HG02678 (cell line): ENCODE data around the gene DGLUCY.
"Not testable (repeated sequence)": the region's sequence is repeated elsewhere in the genome, so short reads cannot be mapped to it uniquely, and the experiment has no call there.

ENCODE experiments used
- ATAC-seq: cut with Tn5 transposase; IDR thresholded peaks from one replicate; pipeline ENCODE4 v1.9.1; 2021; ENCODE audit warnings: mild to moderate bottlenecking, moderate library complexity; ENCODE audit not compliant: unreplicated experiment

The DGLUCY gene

DNA sequence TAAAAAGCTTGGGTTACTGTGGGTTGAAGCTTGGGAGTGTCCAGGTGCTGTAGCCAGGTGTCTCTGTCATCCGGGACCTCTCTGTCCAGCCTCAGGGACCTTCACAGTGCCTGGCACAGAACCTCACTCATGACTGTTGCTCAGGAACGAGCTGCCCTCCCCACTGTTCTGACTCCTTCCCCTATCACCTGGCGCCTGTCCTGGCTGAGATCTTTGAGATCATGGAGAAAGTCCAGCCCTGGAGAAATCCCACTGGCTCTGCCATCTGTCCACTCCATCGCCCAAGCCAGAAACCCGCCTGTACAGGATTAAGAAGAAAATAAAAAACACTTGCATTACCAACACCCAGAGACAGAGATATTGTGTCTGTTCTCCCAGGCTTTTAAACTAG, 53.5 kb downstream of the DGLUCY start:
- ATAC-seq = no peak

DNA sequence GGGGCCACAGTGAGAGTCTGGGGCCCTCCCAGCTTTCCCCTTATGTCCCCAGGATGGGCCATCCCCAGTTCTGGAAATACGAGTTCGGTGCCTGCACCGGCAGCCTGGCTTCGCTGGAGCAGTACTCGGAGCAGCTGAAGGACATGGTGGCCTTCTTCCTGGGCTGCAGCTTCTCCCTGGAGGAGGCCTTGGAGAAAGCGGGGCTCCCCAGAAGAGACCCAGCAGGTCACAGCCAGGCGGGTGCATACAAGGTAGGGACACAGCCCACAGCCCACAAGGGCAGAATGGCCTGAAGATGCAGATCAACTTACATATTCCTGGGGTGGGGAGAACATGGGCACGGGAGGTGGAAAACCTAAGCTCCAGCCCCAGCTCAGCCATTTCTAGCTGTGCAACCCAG, 56.1 kb downstream of the DGLUCY start:
- no peak for ATAC-seq

DNA sequence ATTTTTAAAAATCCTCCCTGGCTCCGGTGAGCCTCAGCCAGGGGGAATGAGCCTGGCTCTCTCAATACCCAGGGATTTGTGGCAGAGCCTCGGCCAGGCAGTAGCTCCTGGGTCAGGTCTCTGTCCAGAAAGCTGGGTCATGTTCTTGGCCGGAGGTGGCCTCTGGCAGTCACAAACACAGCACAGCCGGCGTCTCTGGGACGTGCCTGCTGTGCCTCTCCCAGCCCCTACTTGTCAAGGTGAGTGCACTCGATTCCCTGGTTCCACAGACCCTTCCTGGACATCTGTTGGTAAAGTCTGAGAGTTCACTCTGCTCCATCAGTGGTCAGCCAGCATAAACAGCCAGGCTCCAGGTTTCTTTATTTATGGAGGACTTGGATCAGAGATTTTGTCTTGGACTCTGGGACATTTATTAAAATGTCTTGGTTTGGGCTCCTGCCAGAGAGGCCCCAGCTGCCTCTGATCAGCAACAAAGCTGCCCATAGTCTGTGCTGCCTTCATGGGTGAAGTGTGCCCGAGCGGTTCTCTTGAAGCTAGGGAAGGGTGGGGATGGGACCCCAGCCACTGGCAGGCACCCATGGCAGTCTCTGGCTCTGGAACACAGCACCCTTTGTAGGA, 56.7 kb downstream of the DGLUCY start:
- ATAC-seq = no peak

DNA sequence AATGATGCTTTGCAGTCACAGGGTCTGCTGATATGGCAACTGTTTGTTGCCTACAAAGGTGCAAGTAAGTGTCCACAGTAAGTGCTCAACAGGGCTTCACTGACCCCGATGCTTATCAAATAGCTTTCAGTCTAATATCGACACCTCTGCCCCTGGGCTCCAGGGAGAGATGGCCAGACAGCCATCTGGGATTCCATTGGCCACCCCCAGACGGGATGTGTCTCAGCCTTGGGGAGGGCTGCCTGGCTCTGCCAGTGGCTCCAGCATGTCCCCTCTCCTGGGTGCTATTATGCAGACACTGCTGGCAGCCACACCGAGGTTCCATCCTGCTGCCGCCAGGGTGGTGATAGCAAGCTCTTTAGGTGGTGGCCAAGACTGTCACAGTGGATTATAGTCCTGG, 57.4 kb downstream of the DGLUCY start:
- no peak for ATAC-seq

- ATAC-seq = no peak
Measured at GRCh38 chr14:91173221-91173670, 59.4 kb downstream of the DGLUCY start.

GRCh38 chr14:91173904-91174303, 60.0 kb downstream of the DGLUCY start:
- no peak for ATAC-seq

DNA sequence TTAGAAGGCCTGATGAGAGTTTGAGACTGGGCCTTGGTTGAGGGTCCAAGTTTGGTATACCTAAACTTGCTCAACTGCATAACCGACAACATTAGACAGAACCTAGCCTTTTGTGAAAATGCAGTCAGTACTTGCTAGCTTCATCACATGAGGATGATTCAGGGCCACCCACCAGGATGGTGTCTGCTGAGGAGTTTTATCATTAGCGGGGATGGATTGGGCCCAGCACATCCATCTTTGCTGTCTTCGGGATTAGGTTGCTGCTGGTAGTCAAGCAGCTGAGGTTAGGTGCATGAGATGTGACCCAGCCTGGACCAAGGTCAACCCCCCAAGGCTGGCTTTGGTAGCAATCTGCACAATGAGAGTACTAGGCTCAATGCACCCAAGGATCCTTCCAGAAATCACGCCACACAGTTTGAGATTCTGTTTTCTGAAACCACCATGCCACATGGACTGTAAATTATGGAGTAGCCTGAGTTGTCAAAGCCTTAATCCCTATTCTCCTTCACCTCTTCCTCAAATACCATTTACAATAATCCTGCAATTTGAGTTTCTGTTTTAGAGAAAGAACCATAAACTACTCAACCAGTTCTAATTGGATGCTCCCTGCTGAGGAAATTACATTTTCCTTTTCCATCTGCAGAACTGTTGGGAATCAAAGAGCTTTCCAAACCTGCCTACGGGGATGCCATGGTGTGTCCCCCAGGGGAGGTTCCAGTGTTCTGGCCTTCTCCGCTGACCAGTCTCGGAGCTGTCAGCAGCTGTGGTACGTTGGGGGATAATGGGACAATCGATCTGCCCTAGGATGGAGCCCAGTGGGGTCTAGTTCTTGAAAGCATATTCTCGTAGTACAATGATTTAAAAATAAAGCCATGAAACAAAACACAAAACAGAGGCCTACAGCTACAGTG, 61.7 kb downstream of the DGLUCY start:
- ATAC-seq = no peak

GRCh38 chr14:91177073-91178034, 63.5 kb downstream of the DGLUCY start:
- no peak for ATAC-seq

- ATAC-seq = no peak
Measured at GRCh38 chr14:91180611-91181010, 66.7 kb downstream of the DGLUCY start.

DNA sequence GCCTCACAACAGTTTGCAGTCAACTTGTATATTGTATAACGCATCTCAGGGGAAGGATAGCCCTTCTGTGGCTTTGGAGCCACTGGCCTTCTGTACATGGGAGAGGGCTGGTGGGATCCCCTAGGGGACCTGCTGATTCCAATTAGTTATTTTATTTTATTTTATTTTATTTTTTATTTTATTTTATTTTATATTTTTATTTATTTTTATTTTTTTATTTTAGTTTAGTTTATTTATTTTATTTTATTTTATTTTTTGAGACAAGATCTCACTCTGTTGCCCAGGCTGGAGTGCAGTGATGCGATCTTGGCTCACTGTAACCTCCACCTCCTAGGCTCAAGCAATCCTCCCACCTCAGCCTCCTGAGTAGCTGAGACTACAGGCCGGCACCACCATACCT, 68.9 kb downstream of the DGLUCY start:
- ATAC-seq = not testable (repeated sequence)

DNA sequence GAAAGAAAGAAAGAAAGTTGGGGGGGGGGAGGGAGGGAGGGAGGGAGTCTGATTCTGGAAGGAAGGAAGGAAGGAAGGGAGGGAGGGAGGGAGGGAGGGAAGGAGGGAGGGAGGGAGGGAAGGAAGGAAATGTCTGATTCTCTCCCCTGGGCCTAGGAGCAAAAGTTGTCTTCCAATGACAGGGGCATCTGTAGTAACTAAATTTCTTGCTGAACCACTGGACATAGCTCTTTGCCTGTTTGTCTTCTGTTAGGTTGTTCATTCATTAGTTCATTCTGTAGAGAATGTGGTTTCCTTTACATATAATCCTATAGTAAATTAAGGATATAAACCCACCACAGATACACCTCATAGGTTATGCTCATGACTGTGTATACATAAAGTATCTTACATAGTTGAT, 70.7 kb downstream of the DGLUCY start:
- no peak for ATAC-seq

DNA sequence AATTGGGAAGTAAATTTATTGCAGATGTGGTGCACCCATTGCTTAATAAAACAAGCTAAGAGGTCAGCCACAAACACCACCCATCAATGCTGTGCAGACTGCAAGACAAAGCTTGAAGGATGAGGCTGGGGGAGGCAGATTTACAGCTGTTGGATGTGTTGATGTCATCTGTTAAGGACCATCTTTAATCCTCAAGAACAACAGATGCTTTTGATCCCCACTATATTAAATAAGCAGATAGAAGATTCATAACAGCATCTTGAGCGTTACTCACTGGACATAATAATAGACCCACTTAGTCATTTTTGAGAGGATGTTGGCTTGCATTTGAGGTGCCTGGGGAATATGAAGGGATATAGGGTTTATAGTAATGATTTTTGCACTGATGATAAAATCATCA, 71.8 kb downstream of the DGLUCY start:
- no peak for ATAC-seq

DNA sequence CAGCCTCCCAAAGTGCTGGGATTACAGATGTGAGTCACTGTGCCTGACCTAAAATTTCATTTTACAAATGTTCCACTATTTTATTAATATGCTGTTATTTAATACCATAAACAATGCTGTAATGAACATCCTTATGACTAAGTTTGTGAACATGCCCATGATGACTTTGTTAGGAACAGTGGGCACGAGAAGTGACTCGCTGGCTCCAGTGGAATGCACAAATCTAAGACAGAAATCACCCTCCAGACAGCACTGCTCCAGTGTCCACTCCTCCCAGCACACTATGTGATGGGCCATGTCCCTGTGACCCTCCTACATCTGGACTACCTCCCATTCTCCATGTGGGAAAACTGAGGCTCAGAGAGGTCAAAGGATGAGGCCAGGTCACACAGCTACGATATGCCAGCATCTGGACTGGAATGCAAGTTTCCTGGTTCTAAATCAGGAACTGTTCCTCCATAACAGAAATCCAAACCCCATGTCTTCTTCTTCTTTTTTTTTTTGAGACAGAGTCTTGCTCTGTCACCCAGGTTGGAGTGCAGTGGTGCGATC, 72.7 kb downstream of the DGLUCY start:
- ATAC-seq = no peak

DNA sequence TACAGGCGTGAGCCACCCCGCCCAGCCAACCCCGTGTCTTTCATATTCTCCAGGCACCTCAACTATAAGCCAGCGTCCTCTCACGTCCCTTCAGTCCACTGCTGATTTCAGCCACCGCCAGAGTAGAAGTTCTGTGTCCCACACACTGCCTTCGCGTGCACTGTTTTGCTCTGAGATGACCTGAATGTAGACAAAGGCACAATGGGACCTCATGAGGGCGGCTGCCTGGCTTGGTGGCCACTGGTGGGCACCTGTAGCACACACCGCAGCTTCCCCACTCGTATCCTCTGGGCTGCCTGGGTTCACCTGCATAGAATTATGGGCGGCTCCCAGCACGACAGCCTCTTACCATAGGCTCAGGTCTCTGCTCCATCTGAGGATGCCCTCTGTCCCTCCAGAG, 73.4 kb downstream of the DGLUCY start:
- ATAC-seq = no peak

DNA sequence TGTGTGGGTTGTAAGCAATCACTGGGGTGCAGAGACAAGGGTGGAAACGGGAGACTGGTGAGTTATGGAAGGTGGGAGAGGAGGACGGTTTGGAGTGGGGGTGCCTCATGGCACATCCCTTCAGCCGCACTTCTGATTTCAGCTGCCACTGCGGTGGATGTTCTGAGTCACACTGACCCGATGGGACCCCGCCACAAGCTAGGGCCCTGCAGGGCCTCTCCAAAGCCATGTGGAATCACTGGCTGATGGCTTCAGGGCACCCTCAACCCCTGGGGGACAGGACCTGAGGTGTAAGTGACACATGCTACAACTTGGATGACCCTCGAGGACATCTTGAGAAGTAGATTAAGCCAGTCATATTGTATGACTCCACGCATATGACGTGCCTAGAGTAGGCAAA, 77.0 kb downstream of the DGLUCY start:
- ATAC-seq = no peak

DNA sequence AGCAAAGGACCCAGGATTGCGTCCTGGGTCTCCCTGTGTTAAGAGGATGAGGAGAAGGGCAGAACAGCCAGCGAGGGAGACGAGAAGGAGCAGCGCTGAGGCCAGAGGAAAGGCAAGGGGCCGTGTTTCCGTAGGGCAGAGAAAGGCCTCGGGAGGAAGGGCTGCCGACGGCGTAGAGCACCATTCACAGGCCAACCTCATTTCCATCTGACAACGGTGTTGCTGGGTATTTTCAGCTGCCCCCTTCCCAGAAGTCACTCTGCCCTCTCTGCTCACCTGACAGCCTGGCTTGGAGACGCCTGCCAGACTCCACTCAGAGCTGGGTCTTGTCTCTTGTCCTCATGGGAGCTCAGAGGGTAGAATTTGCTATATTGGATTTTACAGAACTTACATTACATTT, 79.2 kb downstream of the DGLUCY start:
- ATAC-seq = no peak

GRCh38 chr14:91195881-91196280, 82.0 kb downstream of the DGLUCY start:
- no peak for ATAC-seq

DNA sequence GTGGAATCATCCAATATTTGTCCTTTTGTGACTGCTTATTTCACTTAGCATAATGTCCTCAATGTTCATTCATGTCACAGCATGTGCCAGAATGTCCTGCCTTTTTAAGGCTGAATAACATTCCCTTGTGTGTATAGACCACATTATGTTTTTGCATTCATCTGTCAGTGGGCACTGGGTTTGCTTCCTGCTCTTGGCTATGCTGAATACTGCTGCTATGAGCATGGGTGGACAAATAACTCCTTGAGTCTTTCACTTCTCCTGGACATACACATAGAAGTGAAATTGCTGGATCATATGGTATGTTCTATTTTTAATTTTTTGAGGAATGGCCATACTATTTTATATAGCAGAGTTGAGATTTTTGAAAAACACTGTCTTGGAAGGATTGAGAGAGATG, 83.8 kb downstream of the DGLUCY start:
- ATAC-seq = no peak

GRCh38 chr14:91200802-91201201, 86.9 kb downstream of the DGLUCY start:
- ATAC-seq = not testable (repeated sequence)

- no peak for ATAC-seq
Measured at GRCh38 chr14:91202234-91202974, 88.5 kb downstream of the DGLUCY start.
